ENCODE results near the gene FCRLB. TPM values are rescaled to one million over a fixed set of nuclear protein-coding genes. Genes with fewer than 3 reads are reported as not detected.
A peak's percentile ranks its signal among the peaks of the same experiment; 100 is the strongest.

FCRLB gene
- total and polyA plus RNA-seq, 9 of the 15 experiments (the other 6 are each of a cell fraction or from before 2014, with no cell fraction given): 0.20 to 4.6 (median 1.3) TPM

DNA sequence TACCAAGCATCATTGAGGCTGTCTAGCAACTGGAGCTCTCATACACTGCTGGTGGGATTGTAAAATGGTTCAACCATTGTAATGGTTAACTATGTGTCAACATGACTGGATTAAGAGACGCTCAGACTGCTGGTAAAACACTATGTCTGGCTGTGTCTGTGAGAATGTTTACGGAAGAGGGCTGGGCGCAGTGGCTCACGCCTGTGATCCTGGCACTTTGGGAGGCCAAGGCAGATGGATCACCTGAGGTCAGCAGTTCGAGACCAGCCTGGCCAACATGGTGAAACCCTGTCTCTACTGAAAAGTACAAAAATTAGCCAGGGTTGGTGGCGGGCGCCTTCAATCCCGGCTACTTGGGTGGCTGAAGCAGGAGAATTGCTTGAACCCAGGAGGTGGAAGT lies 19.1 kb upstream of the FCRLB start:
- intact Hi-C loops (cut with micrococcal nuclease): no loop called here
- TF ChIP-seq ILF3 (IDR thresholded peaks at IDR 0.05; ENCODE audit: borderline replicate concordance): no peak
- TF ChIP-seq, protein P1, sequence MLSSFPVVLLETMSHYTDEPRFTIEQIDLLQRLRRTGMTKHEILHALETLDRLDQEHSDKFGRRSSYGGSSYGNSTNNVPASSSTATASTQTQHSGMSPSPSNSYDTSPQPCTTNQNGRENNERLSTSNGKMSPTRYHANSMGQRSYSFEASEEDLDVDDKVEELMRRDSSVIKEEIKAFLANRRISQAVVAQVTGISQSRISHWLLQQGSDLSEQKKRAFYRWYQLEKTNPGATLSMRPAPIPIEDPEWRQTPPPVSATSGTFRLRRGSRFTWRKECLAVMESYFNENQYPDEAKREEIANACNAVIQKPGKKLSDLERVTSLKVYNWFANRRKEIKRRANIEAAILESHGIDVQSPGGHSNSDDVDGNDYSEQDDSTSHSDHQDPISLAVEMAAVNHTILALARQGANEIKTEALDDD (IDR thresholded peaks at IDR 0.05): peak; percentile 41; the same call in 1 of the 2 replicates
- TF ChIP-seq ZNF232 (CRISPR knock-in tag; IDR thresholded peaks at IDR 0.05): no peak
- TF ChIP-seq MTA2 (IDR thresholded peaks at IDR 0.05; ENCODE audit: low read depth): no peak
- TF ChIP-seq NR3C1 (CRISPR knock-in tag; IDR thresholded peaks at IDR 0.05): no peak
- no peak for TF ChIP-seq MBD2 (IDR thresholded peaks at IDR 0.05; ENCODE audit: borderline replicate concordance, low read depth)
- no peak overlapping the region for H2AFZ ChIP-seq (ENCODE audit: low read depth, low read length)
- no TSS peak for BruUV-seq (replicated peaks)
- H3K9me3 ChIP-seq (replicated peaks; ENCODE audit: control insufficient read depth, insufficient read depth, low read depth, low read length): no peaks in the 10 kb centered on the region
- no peaks in the 10 kb centered on the region for H4K20me1 ChIP-seq (replicated peaks; ENCODE audit: control insufficient read depth, insufficient read depth, low read length)
- no peak overlapping the region for H3K4me3 ChIP-seq
- H3K36me3 ChIP-seq (ENCODE audit: control insufficient read depth, insufficient read depth, low read length): no peaks in the 10 kb centered on the region
- H3K9ac ChIP-seq (ENCODE audit: insufficient read depth in 1 of 2, low read depth in 2 of 2, low read length in 2 of 2): no peak overlapping the region
- no peaks in the 10 kb centered on the region for H3K9me1 ChIP-seq (ENCODE audit: control insufficient read depth, insufficient read depth, low read length)
- peaks cover 3 to 15% of the 10 kb centered on the region in 2 experiments; a peak in 4 of 5 replicates for H3K4me1 ChIP-seq (replicated peaks in 1 of 2; ENCODE audit: control insufficient read depth in 2 of 2, insufficient read depth in 2 of 2, low read length in 2 of 2)
- in situ Hi-C loops (cut with MboI): no loop called here
- no peak overlapping the region for H3K4me2 ChIP-seq (ENCODE audit: insufficient read depth, low read length)
- H3K27ac ChIP-seq (ENCODE audit: extremely low read depth, low read depth, low read length): no peak overlapping the region
- no peak for FAIRE-seq
- no peak for ATAC-seq
- H3K79me2 ChIP-seq (ENCODE audit: control insufficient read depth, insufficient read depth, low read length): no peaks in the 10 kb centered on the region
- ChIA-PET CTCF (ENCODE audit: low intra/inter-chr PET ratio) (no interaction called here), POLR2A (interaction anchor here (0.7 kb wide), 1 partner anchor 192 kb away, joined by 3 read pairs; no protein-coding TSS in a partner anchor)
- H3K27me3 ChIP-seq (ENCODE audit: control insufficient read depth in 2 of 2, insufficient read depth in 2 of 2, low read length in 2 of 2): no peaks in the 10 kb centered on the region
- WGBS (ENCODE audit: insufficient coverage, low coverage, missing lambda C conversion rate): 73% methylated on average over 8 of the region's 8 CpGs
- DNase-seq (ENCODE audit: extremely low read depth in 1 of 4, low spot score in 3 of 4): no peak

Measured in K562 (cell line).